ENCODE results near the gene UBR3.

Gene UBR3

GRCh38 chr2:169980001-169980400 is 152.7 kb downstream of the UBR3 start:
- Histone ChIP-seq H3K27me3 (ENCODE audit: insufficient read depth, poor library complexity, severe bottlenecking) (no peaks in the 10 kb centered on the region), H3K4me3 (replicated peaks; ENCODE audit: insufficient read depth, low read length) (no peak overlapping the region), H3K27ac (replicated peaks) (no peak overlapping the region)
- no peak for DNase-seq (ENCODE audit: low read depth in 1 of 2, low spot score in 1 of 2)
- TF ChIP-seq POLR2AphosphoS5 (IDR thresholded peaks at IDR 0.05; ENCODE audit: low read depth) (no peak), REST (IDR thresholded peaks at IDR 0.05; ENCODE audit: insufficient replicate concordance, low read depth) (no peak), GABPA (IDR thresholded peaks at IDR 0.05; ENCODE audit: low read depth) (no peak), SPI1 (IDR thresholded peaks at IDR 0.05; ENCODE audit: borderline replicate concordance, low read depth) (no peak), CTCF (IDR thresholded peaks at IDR 0.05; ENCODE audit: insufficient read depth, low read length) (no peak)

GRCh38 chr2:169980643-169981042 is 153.4 kb downstream of the UBR3 start:
- no peak overlapping the region for H3K4me3 ChIP-seq (replicated peaks; ENCODE audit: insufficient read depth, low read length)
- H3K27me3 ChIP-seq (ENCODE audit: insufficient read depth, poor library complexity, severe bottlenecking): no peaks in the 10 kb centered on the region
- peak in 1 of 2 experiments; percentile 34 for DNase-seq (ENCODE audit: low read depth in 1 of 2, low spot score in 1 of 2)
- peak; percentile 69 for TF ChIP-seq SPI1 (IDR thresholded peaks at IDR 0.05; ENCODE audit: borderline replicate concordance, low read depth)
- TF ChIP-seq CTCF (IDR thresholded peaks at IDR 0.05; ENCODE audit: insufficient read depth, low read length): no peak
- TF ChIP-seq GABPA (IDR thresholded peaks at IDR 0.05; ENCODE audit: low read depth): no peak
- no peak overlapping the region for H3K27ac ChIP-seq (replicated peaks)

GRCh38 chr2:169982929-169983328 is 155.7 kb downstream of the UBR3 start:
- no peak for TF ChIP-seq REST (IDR thresholded peaks at IDR 0.05; ENCODE audit: insufficient replicate concordance, low read depth)
- no peak for TF ChIP-seq SPI1 (IDR thresholded peaks at IDR 0.05; ENCODE audit: borderline replicate concordance, low read depth)
- TF ChIP-seq POLR2AphosphoS5 (IDR thresholded peaks at IDR 0.05; ENCODE audit: low read depth): no peak
- no peak for TF ChIP-seq GABPA (IDR thresholded peaks at IDR 0.05; ENCODE audit: low read depth)
- TF ChIP-seq CTCF (IDR thresholded peaks at IDR 0.05; ENCODE audit: insufficient read depth, low read length): no peak
- H3K4me3 ChIP-seq (replicated peaks; ENCODE audit: insufficient read depth, low read length): no peak overlapping the region
- no peak for DNase-seq (ENCODE audit: low read depth in 1 of 2, low spot score in 1 of 2)
- no peak overlapping the region for H3K27ac ChIP-seq (replicated peaks)
- H3K27me3 ChIP-seq (ENCODE audit: insufficient read depth, poor library complexity, severe bottlenecking): no peaks in the 10 kb centered on the region

GRCh38 chr2:169983506-169983905 is 156.3 kb downstream of the UBR3 start:
- DNase-seq (ENCODE audit: low read depth in 1 of 2, low spot score in 1 of 2): no peak
- Histone ChIP-seq H3K4me3 (replicated peaks; ENCODE audit: insufficient read depth, low read length) (no peak overlapping the region), H3K27ac (replicated peaks) (no peak overlapping the region), H3K27me3 (ENCODE audit: insufficient read depth, poor library complexity, severe bottlenecking) (no peaks in the 10 kb centered on the region)
- TF ChIP-seq SPI1 (IDR thresholded peaks at IDR 0.05; ENCODE audit: borderline replicate concordance, low read depth): no peak

Data from HL-60 (cell line).